Calu3 (cell line): Measurements from ENCODE around the gene SBF2. TPM values are rescaled to one million over a fixed set of nuclear protein-coding genes. Genes with fewer than 3 reads are reported as not detected.

Source experiments
- BruUV-seq: library from RNA; stranded (reverse); fragments of 400-500 nt; replicated peaks from 2 replicates; lab custom pipeline; 2021; lab: Mats Ljungman, UMichigan
- CTCF ChIA-PET: fragments of 300-600 bp; sonication (Branson Sonifier 250); formaldehyde crosslinking; loops from one replicate; lab custom pipeline; 2022; ENCODE audit warnings: antibody characterized with exemption; lab: Charles Lee
- DNase-seq: peaks from one replicate; pipeline ENCODE4 v3.0.0; 2022
- H3K27ac Mint-ChIP-seq: one replicate; pipeline ENCODE4 v1.8.0; 2022; ENCODE audit warnings: mixed read lengths; ENCODE audit not compliant: unreplicated experiment
- H3K27me3 Mint-ChIP-seq: one replicate; pipeline ENCODE4 v1.8.0; 2022; ENCODE audit warnings: mixed read lengths; ENCODE audit not compliant: unreplicated experiment
- H3K36me3 Mint-ChIP-seq: one replicate; pipeline ENCODE4 v1.8.0; 2022; ENCODE audit warnings: mild to moderate bottlenecking, moderate library complexity, mixed read lengths; ENCODE audit not compliant: insufficient read depth, unreplicated experiment
- H3K4me1 Mint-ChIP-seq: one replicate; pipeline ENCODE4 v1.8.0; 2022; ENCODE audit warnings: mild to moderate bottlenecking, low read depth, mixed read lengths; ENCODE audit not compliant: unreplicated experiment
- H3K4me3 Mint-ChIP-seq: one replicate; pipeline ENCODE4 v1.8.0; 2022; ENCODE audit warnings: mild to moderate bottlenecking, low read depth, moderate library complexity, mixed read lengths; ENCODE audit not compliant: unreplicated experiment
- H3K9me3 Mint-ChIP-seq: one replicate; pipeline ENCODE4 v1.8.0; 2022; ENCODE audit warnings: low read depth, mixed read lengths; ENCODE audit not compliant: unreplicated experiment
- intact Hi-C: fragments of 100-400 bp; cut with micrococcal nuclease; formaldehyde crosslinking; loops from one replicate; pipeline ENCODE4 v1.10.0; 2022; ENCODE audit not compliant: unreplicated experiment
- total RNA-seq: library from RNA; stranded (reverse); gene quantifications from 2 replicates; pipeline ENCODE4 v1.2.3, GENCODE V29; 2022
- TF ChIP-seq, protein P1 (sequence below): fragments of 200-600 bp; IDR thresholded peaks from one replicate; pipeline ENCODE4 v1.8.0; 2022; ENCODE audit warnings: antibody characterized with exemption; ENCODE audit not compliant: unreplicated experiment

SBF2 gene
- total RNA-seq, 1 experiment from 2014 or later: 39.0 TPM

DNA sequence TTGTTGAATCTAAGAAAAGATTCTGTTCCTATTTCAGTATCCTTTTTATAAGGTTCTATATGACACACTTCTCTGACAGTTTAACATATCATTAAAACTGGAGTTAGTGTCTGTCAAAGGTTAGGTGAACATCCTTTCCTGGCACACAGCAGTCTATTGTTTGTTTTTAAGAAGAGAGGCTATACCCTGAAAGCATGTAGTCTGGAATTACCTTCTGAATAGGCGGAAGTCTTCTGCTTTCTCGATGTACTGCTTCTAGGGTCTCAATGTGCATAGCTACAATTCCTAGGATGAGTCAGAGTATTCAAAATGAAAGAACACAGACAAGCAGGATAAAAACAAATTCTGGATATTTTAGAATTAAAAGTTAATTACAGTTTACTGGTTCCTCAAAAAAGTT, 441.6 kb downstream of the SBF2 start:
- Mint-ChIP-seq H3K4me3 (no peak overlapping the region), H3K4me1 (no peaks in the 10 kb centered on the region), H3K9me3 (no peaks in the 10 kb centered on the region), H3K27ac (no peak overlapping the region), H3K36me3 (no peaks in the 10 kb centered on the region), H3K27me3 (no peaks in the 10 kb centered on the region)
- TF ChIP-seq, protein P1, sequence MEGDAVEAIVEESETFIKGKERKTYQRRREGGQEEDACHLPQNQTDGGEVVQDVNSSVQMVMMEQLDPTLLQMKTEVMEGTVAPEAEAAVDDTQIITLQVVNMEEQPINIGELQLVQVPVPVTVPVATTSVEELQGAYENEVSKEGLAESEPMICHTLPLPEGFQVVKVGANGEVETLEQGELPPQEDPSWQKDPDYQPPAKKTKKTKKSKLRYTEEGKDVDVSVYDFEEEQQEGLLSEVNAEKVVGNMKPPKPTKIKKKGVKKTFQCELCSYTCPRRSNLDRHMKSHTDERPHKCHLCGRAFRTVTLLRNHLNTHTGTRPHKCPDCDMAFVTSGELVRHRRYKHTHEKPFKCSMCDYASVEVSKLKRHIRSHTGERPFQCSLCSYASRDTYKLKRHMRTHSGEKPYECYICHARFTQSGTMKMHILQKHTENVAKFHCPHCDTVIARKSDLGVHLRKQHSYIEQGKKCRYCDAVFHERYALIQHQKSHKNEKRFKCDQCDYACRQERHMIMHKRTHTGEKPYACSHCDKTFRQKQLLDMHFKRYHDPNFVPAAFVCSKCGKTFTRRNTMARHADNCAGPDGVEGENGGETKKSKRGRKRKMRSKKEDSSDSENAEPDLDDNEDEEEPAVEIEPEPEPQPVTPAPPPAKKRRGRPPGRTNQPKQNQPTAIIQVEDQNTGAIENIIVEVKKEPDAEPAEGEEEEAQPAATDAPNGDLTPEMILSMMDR: no peak
- CTCF ChIA-PET: no interaction called here
- no peak for DNase-seq
- intact Hi-C loops: no loop called here
- BruUV-seq: no TSS peak

DNA sequence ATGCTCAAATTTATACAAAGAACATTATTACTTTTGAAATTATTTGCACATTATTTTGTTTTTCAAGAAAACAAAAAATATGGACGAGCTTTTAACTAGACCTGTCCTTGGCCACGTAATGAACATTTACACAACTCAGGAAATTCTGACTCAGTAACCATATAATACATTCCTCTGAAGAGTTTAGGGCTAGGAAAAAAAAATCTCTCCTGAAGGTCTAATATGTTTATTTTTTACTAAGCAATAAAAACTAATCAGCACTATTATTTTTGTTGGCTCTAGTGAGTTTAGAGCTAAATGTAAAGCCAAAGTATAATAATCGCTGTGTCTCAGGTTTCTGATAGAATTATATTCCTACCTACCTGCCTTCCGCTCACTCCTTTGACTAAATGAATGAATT, 442.7 kb downstream of the SBF2 start:
- no TSS peak for BruUV-seq
- H3K27me3 Mint-ChIP-seq: no peaks in the 10 kb centered on the region
- H3K36me3 Mint-ChIP-seq: no peaks in the 10 kb centered on the region
- H3K4me1 Mint-ChIP-seq: no peaks in the 10 kb centered on the region
- intact Hi-C loops: no loop called here
- H3K27ac Mint-ChIP-seq: no peak overlapping the region
- no peaks in the 10 kb centered on the region for H3K9me3 Mint-ChIP-seq
- no peak for DNase-seq
- no peak overlapping the region for H3K4me3 Mint-ChIP-seq
- CTCF ChIA-PET: no interaction called here
- TF ChIP-seq, protein P1: no peak

DNA sequence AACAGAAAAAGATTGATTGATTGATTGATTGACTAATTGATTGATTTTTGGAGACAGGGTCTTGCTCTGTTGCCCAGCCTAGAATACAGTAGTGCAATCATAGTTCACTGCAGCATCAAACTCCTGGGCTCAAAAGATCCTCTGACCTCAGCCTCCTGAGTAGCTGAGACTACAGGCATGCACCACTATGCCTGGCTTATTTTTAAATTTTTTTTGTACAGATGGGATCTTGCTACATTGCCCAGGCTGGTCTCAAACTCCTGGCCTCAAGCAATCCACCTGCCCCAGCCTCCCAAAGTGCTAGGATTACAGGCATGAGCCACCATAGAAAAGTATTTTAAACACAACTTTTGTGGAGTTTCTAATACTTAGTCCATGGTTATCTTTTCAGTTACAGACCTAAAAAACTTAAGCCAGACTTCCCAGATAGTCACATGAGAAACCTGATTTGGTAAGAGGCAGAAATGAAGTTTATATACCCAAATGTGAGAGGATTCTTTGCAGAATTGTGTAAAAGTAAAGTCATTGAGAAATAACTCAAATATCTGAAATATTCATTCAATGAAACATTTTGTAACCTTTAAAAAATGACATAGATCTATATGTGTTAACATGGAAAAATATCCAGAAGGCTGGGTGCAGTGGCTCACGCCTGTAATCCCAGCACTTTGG, 443.7 kb downstream of the SBF2 start:
- no peak overlapping the region for H3K27ac Mint-ChIP-seq
- CTCF ChIA-PET: interaction anchor here (0.6 kb wide), 2 partner anchors 45 to 656 kb away, joined by 3 read pairs; no protein-coding TSS in a partner anchor
- H3K27me3 Mint-ChIP-seq: no peaks in the 10 kb centered on the region
- TF ChIP-seq, protein P1: no peak
- BruUV-seq: no TSS peak
- no peaks in the 10 kb centered on the region for H3K4me1 Mint-ChIP-seq
- intact Hi-C loops: no loop called here
- no peaks in the 10 kb centered on the region for H3K36me3 Mint-ChIP-seq
- no peak for DNase-seq
- H3K9me3 Mint-ChIP-seq: no peaks in the 10 kb centered on the region
- H3K4me3 Mint-ChIP-seq: no peak overlapping the region

DNA sequence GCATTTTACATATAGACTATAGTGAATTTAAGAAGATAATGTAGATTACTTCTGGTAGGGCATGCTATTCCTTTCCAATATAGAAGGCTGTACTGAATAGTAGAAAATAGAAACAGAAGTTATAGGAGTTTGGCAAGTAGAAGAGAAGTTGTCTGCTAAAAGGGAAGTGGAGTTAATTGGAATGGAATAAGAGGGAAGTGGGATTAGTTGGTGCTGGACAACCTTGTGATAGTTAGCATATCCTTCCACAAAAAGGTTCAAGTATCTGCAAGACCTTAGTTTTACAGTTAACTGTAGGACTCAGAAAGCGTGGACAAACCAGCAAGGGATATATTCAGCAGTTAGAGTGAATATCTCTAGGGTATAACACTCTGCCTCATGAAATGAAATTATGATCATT, 444.6 kb downstream of the SBF2 start:
- Mint-ChIP-seq H3K9me3 (no peaks in the 10 kb centered on the region), H3K4me1 (no peaks in the 10 kb centered on the region), H3K36me3 (no peaks in the 10 kb centered on the region), H3K4me3 (no peak overlapping the region), H3K27me3 (no peaks in the 10 kb centered on the region), H3K27ac (no peak overlapping the region)
- DNase-seq: no peak
- TF ChIP-seq, protein P1: no peak
- no TSS peak for BruUV-seq
- CTCF ChIA-PET: interaction anchor here (0.6 kb wide), 1 partner anchor 657 kb away, joined by 3 read pairs; no protein-coding TSS in a partner anchor
- intact Hi-C loops: no loop called here
